ENCODE data around the gene DIP2B. TPM values are rescaled to one million over a fixed set of nuclear protein-coding genes. Genes with fewer than 3 reads are reported as not detected.

DIP2B gene
- polyA plus RNA-seq, 10 donors, result 14.4 to 26.2 (median 18.3) TPM

- DNase-seq, result peak in 1 of 3 donors; percentile 31
Measured at GRCh38 chr12:50611021-50611744, 106.4 kb downstream of the DIP2B start.

- no peak for DNase-seq
Measured at GRCh38 chr12:50612882-50613281, 108.1 kb downstream of the DIP2B start.

- no peak for DNase-seq
Measured at GRCh38 chr12:50613463-50613862, 108.7 kb downstream of the DIP2B start.

- peak in 1 of 3 donors; percentile 48 for DNase-seq
Measured at GRCh38 chr12:50614167-50614759, 109.5 kb downstream of the DIP2B start.

GRCh38 chr12:50615145-50615906 is 110.5 kb downstream of the DIP2B start:
- no peak for DNase-seq

- DNase-seq, result no peak
Measured at GRCh38 chr12:50615907-50616296, 111.1 kb downstream of the DIP2B start.

GRCh38 chr12:50617657-50618056 is 112.9 kb downstream of the DIP2B start:
- DNase-seq, result no peak

- DNase-seq, result no peak
Measured at GRCh38 chr12:50618864-50619609, 114.3 kb downstream of the DIP2B start.

GRCh38 chr12:50619610-50619958 is 114.8 kb downstream of the DIP2B start:
- no peak for DNase-seq

- DNase-seq, result peak in 2 of 3 donors; percentile 69 to 78
Measured at GRCh38 chr12:50620109-50620977, 115.6 kb downstream of the DIP2B start.

GRCh38 chr12:50620978-50621360 is 116.2 kb downstream of the DIP2B start:
- DNase-seq, result no peak

GRCh38 chr12:50621399-50622300 is 116.9 kb downstream of the DIP2B start:
- DNase-seq, result no peak

- no peak for DNase-seq
Measured at GRCh38 chr12:50625029-50625925, 120.5 kb downstream of the DIP2B start.

- no peak for DNase-seq
Measured at GRCh38 chr12:50626026-50626425, 121.2 kb downstream of the DIP2B start.

GRCh38 chr12:50627491-50627890 is 122.7 kb downstream of the DIP2B start:
- no peak for DNase-seq

GRCh38 chr12:50628394-50628793 is 123.6 kb downstream of the DIP2B start:
- DNase-seq, result no peak

GRCh38 chr12:50633955-50634354 is 129.2 kb downstream of the DIP2B start:
- DNase-seq, result no peak

- DNase-seq, result no peak
Measured at GRCh38 chr12:50634379-50634778, 129.6 kb downstream of the DIP2B start.

- no peak for DNase-seq
Measured at GRCh38 chr12:50635364-50635763, 130.6 kb downstream of the DIP2B start.

Data from muscle of back (tissue), 11 donors.